ENCODE measurements around the gene LRP3.
"Not testable (repeated sequence)": the region's sequence is repeated elsewhere in the genome, so short reads cannot be mapped to it uniquely, and the experiment has no call there.

LRP3 gene

DNA sequence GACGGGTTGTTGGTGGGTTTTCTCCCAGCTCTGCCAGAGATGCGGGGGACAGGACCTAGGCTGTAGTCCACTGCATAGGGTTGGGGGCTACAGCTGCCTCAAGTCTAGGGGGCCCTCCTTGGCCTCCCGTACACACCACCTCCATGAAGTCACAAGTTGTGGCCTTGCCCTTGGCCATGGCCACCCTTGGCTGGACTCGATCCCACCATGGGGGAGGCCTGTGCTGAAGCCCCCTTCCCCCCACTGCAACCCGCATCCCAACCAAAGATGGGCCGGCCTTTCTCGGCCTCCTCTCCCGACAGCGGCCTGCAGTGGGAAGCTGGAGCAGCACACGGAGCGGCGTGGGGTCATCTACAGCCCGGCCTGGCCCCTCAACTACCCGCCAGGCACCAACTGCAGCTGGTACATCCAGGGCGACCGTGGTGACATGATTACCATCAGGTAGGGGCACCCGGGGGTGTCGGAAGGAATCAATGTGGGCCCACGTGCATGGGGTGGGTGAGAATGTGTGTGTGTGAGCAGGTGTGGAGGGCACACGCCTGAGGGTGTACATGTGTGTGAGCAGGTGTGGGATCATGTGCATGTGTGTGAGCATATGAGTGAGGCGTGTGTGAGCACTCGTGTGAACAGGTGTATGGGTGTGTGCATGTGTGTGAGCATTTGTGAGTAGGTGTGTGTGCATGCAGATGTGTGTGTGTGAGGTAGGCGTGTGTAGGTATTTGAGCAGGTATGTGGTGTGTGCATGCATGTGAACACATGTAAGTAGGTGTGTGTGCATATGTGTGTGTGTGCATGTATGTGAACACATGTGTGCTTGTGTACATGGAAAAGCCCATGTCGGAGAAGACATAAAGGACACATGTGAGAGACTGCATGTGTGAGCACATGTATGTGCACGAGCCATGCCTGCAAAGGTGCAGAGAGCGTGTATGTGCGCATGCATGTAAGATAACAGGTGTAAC is 8.7 kb downstream of the LRP3 start:
- DNase-seq (ENCODE audit: low read depth in 2 of 2): no peak

DNA sequence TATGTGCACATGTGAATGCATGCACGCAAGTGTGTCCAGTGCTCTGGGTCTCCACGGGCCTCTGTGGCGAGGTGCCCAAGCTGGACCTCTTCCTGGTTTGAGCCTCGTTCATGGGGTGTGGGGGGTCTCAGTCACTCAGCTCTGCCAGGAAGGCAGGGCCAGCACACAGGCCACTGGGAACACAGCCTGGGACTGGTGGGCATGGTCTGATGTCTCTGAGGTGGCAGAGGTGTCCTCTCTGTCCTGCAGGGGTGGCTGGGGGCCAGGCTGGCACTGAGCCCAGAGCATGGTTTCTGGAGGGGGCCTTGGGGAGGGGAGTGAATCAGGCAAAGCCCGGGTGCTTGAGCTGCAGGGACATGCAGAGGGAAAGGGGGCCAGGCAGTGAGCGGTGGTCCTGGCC is 9.4 kb downstream of the LRP3 start:
- no peak for DNase-seq (ENCODE audit: low read depth in 2 of 2)

DNA sequence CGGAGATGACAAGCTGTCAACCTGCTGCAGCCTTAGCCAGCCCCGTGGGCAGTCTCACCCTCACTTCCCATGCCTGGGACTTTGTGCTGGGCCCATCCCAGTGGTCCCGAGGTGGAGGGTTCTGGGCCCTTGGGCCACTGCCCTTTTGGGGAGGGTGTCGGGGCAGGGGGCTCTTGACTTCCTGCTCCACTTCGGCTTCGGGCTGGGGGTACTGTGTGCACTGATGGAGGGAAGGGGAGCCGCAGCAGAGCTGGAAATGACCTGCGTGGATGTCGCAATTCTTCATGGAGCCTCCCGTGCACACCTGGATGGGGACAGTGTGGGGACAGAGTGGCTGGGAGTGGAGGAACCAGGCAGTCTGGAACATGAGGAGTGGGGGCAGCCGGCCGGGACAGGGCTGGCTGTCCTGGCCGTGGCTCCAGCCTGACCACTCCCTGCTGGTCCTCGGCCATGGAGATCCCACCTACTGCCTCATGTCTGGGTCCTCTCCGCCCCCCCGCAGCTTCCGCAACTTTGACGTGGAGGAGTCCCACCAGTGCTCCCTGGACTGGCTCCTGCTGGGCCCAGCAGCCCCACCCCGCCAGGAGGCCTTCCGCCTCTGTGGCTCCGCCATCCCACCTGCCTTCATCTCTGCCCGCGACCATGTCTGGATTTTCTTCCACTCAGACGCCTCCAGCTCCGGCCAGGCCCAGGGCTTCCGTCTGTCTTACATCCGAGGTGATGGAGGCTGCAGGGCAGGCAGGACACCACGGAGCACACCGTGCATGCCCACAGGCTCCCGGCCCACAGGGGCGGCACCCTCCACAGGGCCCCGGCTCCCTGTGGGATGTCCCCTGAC is 10.2 kb downstream of the LRP3 start:
- DNase-seq (ENCODE audit: low read depth in 2 of 2): no peak

DNA sequence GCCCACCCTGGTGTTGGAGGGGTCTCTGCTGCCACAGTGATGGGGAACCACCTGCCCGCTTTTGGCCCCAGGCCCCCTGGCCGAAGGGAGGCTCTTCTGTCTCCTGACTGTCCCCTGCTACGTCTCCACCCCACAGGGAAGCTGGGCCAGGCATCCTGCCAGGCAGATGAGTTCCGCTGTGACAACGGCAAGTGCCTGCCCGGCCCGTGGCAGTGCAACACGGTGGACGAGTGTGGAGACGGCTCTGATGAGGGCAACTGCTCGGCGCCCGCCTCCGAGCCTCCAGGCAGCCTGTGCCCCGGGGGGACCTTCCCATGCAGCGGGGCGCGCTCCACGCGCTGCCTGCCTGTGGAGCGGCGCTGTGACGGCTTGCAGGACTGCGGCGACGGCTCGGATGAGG is 11.0 kb downstream of the LRP3 start:
- no peak for DNase-seq (ENCODE audit: low read depth in 2 of 2)

DNA sequence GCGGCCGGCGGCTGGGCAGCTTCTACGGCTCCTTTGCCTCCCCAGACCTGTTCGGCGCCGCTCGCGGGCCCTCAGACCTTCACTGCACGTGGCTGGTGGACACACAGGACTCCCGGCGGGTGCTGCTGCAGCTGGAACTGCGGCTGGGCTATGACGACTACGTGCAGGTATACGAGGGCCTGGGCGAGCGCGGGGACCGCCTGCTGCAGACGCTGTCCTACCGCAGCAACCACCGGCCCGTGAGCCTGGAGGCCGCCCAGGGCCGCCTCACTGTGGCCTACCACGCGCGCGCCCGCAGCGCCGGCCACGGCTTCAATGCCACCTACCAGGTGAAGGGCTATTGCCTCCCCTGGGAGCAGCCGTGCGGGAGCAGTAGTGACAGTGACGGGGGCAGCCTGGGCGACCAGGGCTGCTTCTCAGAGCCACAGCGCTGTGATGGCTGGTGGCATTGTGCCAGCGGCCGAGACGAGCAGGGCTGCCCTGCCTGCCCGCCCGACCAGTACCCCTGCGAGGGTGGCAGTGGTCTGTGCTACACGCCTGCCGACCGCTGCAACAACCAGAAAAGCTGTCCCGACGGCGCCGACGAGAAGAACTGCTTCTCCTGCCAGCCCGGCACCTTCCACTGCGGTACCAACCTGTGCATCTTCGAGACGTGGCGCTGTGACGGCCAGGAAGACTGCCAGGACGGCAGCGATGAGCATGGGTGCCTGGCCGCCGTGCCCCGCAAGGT is 11.6 kb downstream of the LRP3 start:
- no peak for DNase-seq (ENCODE audit: low read depth in 2 of 2)

DNA sequence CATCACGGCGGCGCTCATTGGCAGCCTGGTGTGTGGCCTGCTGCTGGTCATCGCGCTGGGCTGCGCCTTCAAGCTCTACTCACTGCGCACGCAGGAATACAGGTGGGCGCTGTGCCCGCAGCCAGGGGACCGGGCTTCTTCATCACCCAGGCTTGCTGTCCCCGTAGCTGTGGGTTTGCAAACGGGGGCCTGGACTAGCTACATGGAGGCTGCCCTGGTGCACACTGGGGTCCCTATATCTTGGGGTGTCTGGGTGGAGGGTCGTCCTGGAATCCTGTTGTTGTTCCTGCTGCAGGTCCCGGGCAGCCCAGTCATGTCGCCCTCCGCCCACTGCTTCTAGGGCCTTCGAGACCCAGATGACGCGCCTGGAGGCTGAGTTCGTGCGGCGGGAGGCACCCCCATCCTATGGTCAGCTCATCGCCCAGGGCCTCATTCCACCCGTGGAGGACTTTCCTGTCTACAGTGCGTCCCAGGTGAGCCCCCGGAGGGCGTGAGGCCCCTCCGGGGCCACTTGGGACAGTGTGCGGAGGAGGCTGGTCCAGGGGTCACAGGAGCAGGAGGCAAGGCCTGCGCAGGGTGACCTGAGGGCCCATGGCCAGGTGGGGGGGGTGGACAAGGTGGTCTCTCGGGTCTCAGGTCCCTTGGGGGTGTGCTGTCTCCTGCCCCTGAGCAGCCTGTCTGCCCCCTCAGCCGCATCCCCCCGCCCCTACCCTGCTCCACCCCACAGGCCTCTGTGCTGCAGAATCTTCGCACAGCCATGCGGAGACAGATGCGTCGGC is 12.3 kb downstream of the LRP3 start:
- no peak for DNase-seq (ENCODE audit: low read depth in 2 of 2)

DNA sequence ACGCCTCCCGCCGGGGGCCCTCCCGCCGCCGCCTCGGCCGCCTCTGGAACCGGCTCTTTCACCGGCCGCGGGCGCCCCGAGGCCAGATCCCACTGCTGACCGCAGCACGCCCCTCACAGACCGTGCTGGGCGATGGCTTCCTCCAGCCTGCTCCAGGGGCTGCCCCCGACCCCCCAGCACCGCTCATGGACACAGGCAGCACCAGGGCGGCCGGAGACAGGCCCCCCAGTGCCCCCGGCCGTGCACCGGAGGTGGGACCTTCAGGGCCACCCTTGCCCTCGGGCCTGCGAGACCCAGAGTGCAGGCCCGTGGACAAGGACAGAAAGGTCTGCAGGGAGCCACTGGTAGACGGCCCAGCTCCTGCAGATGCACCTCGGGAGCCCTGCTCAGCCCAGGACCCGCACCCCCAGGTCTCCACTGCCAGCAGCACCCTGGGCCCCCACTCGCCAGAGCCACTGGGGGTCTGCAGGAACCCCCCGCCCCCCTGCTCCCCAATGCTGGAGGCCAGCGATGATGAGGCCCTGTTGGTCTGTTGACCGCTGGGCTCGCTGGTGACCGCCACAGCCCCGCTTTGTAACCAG is 13.0 kb downstream of the LRP3 start:
- DNase-seq (ENCODE audit: low read depth in 2 of 2): no peak

DNA sequence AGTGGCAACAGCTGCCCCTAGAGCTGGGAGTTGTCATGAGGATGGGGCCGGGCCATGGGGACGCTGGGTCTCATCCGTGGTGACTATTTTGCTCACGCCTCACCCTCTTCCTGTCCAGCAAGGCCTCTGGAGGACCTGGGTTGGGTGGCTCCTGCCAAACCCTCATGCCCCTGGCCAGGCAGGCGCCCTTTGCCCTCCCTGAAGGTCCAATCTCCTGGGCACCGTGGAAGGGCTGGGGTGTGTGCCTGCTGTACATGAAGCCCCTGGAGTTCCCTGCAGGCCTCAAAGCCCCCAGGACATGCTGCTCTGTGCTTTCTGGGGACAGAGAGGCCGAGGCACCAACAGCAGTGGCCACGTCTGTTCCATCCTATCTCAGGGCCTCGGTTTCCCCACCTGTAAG is 13.8 kb downstream of the LRP3 start:
- DNase-seq (ENCODE audit: low read depth in 2 of 2): no peak

DNA sequence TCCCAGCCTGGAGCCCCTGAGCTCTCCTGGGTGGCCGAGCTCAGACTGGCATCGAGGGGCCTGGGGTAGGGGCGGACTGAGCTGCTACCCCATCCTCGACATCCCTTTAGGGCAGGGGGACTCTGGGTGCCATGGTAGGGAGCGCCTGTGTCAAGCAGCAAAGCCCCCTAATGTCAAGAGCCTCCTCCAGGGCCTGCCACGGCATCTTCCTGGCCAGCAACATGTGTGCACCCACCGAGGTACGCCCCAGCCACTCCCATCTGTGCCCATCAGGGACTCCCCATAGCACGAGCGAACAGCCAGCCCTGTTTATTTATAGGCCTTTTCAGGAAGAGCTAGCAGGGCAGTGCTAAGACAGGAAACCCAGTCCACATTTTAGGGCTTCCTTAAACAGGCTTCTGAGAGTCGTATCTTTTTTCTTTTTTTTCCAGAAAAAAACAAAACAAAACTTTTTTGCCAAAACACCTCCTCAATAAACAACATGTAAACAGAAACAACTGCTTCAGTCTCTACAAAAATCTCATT is 14.3 kb downstream of the LRP3 start:
- DNase-seq (ENCODE audit: low read depth in 2 of 2): no peak

DNA sequence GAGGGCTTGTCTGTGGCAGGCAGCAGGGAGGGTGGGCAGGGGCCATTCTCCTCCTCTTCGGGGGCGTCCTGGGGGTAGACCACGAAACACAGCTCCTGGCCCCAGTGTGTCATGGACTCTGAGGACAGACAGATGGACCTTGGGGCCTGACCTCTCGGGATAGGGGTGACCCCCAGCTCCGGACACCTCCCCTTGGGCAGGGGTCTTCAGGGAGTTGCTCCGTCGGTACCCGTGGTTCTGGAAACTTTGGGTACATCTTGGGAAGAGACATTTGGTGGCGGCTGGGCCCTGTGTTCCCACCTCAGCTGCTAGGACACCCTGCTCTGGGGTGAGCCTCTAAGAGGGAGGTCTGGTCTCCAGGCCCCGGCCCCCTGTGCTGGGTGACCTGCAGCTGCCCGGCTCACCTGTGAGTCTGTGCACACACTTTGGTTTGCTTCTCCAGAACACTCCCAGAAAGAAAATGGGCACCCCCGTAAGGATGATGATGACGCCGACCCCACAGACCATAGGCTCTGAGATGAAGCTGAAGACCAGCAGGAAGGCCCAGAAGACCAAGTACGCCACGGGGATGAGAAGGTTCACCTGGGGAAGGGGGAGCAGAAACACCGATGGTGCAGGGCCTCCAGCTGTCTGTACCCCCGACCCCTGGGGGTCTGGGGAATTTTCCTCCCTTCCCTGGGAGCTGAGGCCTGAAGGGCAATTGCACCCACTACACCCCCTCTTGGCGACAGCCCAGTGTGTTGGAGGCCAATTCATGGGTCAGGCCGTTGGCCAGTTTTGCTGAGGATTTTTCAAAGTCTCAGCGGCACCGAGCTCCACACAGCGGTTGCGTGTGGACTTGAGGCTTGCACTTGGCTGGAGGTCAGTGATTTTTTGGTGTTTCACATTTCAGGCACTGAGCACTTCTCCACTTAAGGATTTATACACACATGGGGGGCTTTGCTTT is 15.0 kb downstream of the LRP3 start:
- DNase-seq (ENCODE audit: low read depth in 2 of 2): no peak

DNA sequence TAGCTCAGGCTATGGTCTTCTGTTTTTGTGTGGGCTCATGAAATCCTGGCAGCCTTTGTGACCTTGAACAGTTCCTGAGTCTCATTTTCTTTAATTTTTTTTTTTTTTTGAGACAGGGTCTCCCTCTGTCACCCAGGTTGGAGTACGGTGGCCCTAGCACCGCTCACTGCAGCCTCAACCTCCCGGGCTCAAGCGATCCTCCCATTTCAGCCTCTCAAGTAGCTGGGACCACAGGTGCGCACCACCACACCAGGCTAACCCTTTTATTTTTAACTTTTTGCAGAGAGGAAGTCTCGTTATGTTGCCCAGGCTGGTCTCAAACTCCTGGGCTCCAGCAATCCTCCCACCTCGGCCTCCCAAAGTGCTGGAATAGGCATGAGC is 15.7 kb downstream of the LRP3 start:
- not testable (repeated sequence) for DNase-seq (ENCODE audit: low read depth in 2 of 2)

DNA sequence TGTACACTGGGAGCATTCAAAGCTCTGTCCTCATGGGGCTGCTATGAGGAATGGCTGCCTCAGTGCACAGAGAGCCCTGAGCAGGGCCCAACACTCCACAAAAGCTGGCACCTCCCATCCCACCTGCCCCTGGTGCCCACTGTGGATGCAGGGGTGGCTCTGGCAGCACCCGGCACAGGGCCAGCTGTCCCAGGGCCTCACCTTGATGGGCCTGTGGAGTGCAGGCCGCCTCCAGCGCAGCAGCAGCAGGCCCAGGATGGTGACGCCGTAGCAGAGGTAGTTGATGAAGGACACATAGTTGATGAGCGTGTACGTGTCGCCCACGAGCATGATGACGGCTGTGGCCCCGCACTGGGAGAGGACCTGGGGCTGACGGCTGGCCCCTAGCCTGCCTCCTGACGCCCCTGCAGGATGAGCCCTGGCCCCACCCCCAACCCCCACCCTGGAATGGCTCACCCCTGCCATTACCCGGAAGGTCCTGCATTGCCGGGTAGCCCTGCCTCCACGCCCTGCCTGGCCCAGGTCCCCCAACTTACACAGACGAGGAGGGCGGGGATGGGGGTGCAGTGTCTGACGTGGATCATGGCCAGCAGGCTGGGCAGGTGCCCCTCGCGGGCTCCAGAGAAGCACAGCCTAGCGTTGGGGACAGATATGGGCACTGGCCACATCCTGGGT is 16.3 kb downstream of the LRP3 start:
- DNase-seq (ENCODE audit: low read depth in 2 of 2): no peak

DNA sequence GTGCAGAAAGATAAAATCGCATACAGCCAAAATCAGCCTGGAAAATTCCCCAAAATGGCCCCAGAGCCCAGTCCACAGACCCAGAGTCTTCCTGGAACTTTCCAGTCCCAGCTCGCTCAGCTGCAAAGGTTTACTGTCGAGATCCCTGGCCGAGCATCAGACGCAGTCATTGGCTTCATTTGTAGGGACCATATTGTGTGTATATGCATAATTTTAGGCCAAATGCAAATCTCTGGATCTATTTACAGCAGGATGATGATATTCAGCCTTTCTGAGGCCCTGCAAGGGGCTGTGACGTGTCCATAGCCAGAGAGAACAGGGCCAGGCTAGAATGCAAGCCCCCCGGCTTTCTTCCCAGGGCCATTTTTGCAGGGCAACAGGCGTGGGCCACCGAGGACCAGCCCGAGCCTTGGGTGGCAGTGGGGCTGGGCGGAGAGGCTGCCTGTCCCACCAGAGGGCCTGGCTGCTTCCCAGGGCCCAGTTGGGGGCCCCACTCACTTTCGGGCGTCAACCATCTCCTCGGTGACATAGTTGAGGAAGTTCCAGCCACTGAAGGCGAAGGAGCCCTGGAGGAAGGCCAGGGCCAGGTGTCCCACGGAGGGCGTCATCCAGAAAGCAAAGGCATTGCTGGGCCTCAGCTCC is 17.8 kb downstream of the LRP3 start:
- DNase-seq (ENCODE audit: low read depth in 2 of 2): no peak

DNA sequence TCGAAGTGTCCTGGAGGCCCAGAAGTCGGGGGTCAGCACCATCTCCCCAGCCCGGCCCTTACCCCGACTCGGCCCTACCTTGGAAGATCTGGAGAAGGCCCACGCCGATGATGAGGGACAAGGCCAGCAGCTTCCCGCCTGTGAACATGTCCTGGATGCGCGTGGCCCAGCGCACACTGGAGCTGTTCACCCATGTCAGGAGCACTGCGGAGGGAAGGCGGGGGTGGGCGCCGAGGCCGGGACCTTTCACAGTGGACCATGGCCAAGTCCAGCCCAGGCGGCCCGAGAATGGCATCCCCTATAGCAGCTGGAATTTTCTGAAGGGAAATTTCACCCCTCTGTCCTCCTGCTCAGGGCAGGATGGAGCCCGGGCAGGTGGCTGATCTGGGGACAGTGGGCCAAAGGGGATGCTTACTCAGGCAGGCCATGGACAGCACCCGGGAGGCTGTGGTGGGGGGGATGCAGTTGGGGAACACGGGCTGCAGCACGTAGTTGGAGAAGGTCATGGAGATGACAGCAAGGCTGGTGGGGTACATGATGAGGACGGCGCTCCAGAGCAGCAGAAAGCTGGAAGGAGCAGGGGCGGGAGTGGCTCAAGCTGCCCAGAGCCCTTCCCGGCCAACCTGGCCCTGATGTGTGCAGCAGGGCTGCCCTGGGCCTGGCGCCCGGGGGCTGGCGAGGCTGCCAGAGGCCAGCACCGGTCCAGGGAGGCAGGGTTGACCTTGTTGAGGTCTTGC is 18.5 kb downstream of the LRP3 start:
- DNase-seq (ENCODE audit: low read depth in 2 of 2): no peak

DNA sequence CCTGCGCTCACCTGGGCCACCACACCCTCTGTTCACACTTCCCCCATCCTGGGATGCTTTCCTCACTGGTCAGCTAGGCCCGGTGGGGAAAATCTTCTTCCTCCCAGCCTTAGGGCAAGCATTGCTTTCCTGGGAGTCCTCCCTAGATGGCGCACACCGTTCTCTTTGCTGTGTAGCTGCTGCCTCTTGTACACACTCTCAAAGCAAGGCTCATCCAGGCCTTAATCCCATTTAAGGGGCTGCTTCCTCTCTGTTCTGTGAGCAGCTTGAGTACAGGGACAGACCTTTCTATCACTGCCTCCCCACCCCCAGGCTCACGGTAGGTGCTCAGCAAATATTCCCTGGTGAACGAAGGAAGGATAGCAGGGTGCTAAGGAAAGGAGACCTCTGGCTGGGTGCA is 20.5 kb downstream of the LRP3 start:
- DNase-seq (ENCODE audit: low read depth in 2 of 2): no peak

DNA sequence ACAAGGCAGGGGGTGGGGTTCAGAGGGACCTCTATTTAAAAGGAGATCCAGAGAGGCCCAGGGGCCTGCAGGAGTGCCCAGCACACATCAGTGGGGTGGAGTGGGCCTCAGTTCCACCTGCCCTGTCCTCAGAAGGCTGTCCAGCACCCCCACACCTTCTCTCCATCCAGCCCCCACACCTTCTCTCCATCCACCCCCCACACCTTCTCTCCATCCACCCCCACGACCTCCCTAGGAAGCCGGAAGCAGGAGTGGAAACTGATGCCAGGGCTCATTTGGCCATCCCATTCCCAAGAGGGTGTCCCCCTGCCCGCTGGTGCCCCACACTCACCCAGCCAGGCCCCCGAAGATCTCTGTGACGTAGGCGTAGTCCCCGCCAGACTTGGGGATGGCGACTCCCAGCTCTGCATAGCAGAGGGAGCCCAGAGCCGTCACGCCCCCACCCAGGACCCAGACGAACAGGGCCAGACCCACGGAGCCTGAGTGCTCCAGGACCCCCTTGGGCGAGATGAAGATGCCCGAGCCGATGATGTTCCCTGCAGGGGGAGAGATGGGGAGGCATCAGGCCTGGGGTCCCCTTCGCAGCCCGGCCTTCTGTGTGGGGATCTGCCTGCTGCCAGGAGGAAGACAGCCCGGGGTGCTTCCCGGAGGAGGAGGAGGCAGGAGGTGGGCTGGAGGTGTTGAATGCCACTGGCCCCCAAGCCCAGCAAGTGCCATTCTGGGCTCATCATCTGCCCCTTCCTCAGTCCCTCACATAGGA is 21.5 kb downstream of the LRP3 start:
- no peak for DNase-seq (ENCODE audit: low read depth in 2 of 2)

DNA sequence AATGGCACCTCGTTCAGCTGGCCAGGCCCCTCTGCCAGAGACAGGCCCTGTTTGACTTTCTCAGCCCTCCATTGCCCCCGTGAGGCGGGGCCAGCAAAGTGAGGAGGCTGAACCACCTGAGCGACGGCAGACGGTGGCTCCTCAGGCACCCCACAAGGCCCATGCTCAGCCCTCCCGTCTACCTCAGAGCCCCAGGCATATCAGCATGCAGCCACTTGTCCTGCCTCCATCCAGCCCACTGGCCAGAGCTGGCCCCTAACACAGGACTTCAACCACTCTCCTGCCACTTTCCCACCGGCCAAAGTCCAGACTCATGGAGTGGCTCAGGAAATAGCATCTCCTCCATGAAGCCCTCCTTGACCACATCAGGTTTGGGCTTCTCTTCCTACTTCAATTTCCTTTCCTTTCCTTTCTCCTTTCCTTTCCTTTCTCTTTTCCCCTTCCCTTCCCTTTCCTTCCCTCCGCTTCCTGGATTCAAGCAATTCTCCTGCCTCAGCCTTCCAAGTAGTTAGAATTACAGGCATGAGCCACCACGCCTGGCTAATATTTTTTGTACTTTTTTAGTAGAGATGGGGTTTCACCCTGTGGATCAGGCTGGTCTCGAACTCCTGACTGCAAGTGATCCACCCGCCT is 22.2 kb downstream of the LRP3 start:
- DNase-seq (ENCODE audit: low read depth in 2 of 2): no peak
